Naive thymus-derived CD8-positive, alpha-beta T cell (primary cell): ENCODE data around the gene HSD17B10. TPM values are rescaled to one million over a fixed set of nuclear protein-coding genes. Genes with fewer than 3 reads are reported as not detected.

ENCODE experiments used
- ATAC-seq, 2 donors: fragments of 150-1000 bp; cut with Tn5 transposase in 1 of 2; sonication (Bioruptor Pico), chemical (Tn5 transposase) in 1 of 2; 1 replicate in 1 of 2; 2 replicates in 1 of 2; pipeline ENCODE4 v1.10.0; 2021; ENCODE audit warnings: mild to moderate bottlenecking in 2 of 2, moderate library complexity in 2 of 2
- POLR2A ChIA-PET: fragments of 350-600 bp; sonication (Branson Sonifier 250); formaldehyde crosslinking; loops from one replicate; lab custom pipeline; 2021; ENCODE audit warnings: antibody characterized with exemption; lab: Charles Lee
- DNase-seq, 10 donors: peaks; one replicate each; pipeline versions ENCODE4 v3.0.0 to v3.0.0-alpha.2; 2020 to 2022
- H3K27ac Mint-ChIP-seq, 10 donors: one replicate each; pipeline ENCODE4 v1.8.0; 2020 to 2022; ENCODE audit warnings: mild to moderate bottlenecking in 10 of 10, mixed read lengths in 10 of 10, moderate library complexity in 4 of 10, inconsistent platforms in 1 of 10
- H3K27me3 Mint-ChIP-seq, 5 donors: one replicate each; pipeline ENCODE4 v1.8.0; 2021 to 2022; ENCODE audit warnings: mixed read lengths in 5 of 5
- H3K36me3 Mint-ChIP-seq, 3 donors: one replicate each; pipeline ENCODE4 v1.8.0; 2020 to 2022; ENCODE audit warnings: mixed read lengths in 3 of 3, mild to moderate bottlenecking in 2 of 3, inconsistent platforms in 1 of 3
- H3K4me1 Mint-ChIP-seq, 4 donors: one replicate each; pipeline ENCODE4 v1.8.0; 2021 to 2022; ENCODE audit warnings: mixed read lengths in 4 of 4
- H3K4me3 Mint-ChIP-seq, 10 donors: one replicate each; pipeline ENCODE4 v1.8.0; 2020 to 2022; ENCODE audit warnings: mild to moderate bottlenecking in 10 of 10, mixed read lengths in 10 of 10, moderate library complexity in 6 of 10, inconsistent platforms in 1 of 10
- H3K9me3 Mint-ChIP-seq, 9 donors: one replicate each; pipeline ENCODE4 v1.8.0; 2020 to 2022; ENCODE audit warnings: mixed read lengths in 9 of 9, mild to moderate bottlenecking in 3 of 9, inconsistent platforms in 1 of 9, moderate library complexity in 1 of 9
- polyA plus RNA-seq, 3 donors: library from polyadenylated mRNA; unstranded; fragments of 300-500 nt; fragmentation: Illumina TruSeq; gene quantifications; one replicate each; pipeline ENCODE4 v1.2.3, GENCODE V29; 2021
- total RNA-seq, 8 experiments: library from RNA in 2 of 8; stranded (reverse) in 2 of 8; gene quantifications; one replicate each; pipeline ENCODE4 v1.2.3 and lab custom pipeline; 2021 to 2026

The HSD17B10 gene
- total and polyA plus RNA-seq, 5 experiments from 2014 or later, result 35.3 to 152 (median 144) TPM

DNA sequence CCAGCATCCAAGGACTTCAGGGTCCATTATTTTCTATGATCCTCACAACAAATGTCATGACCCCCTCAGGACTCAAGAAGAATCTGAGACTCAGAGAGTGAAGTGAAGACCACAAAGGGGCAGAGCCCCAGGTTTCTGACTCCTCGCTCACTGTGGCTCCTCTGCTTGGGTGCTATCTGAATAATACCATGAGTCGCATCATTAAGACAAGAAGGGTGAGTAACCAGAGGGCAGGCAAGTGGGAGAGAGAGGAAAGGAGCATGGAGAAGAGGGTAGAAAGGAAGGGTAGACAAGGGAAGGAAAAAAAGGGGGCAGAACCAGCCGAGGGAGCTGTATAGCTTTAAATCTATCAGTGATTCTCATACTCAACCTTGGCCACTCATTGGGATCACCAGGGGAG, 15.5 kb upstream of the HSD17B10 start:
- POLR2A ChIA-PET, result no interaction called here
- DNase-seq (no peak), ATAC-seq (no peak)
- Mint-ChIP-seq H3K9me3 (no peaks in the 10 kb centered on the region), H3K27me3 (peaks cover 0 to 2% (median 0%) of the 10 kb centered on the region in 5 donors), H3K36me3 (no peaks in the 10 kb centered on the region), H3K27ac (no peak overlapping the region), H3K4me3 (no peak overlapping the region), H3K4me1 (no peaks in the 10 kb centered on the region)

DNA sequence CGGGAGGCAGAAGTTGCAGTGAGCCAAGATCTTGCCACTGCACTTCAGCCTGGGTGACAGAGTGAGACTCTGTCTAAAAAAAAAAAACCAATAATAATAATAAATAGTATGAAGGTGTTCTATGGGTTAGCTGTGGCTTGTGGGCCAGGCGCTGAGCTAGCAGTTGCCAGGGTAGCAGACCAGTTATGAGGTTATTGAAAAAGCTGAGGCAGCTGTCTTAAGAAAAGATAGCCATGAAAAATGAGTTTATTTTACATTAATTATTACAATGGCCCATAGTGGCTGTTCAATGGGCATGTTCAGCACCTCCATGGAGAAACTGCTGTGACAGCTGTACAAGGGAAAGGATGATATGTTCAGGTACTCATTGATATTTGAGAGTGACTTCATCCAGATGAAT, 13.3 kb upstream of the HSD17B10 start:
- ATAC-seq (no peak), DNase-seq (no peak)
- no peaks in the 10 kb centered on the region for H3K9me3 Mint-ChIP-seq
- POLR2A ChIA-PET, result no interaction called here
- no peaks in the 10 kb centered on the region for H3K36me3 Mint-ChIP-seq
- H3K27me3 Mint-ChIP-seq, result peaks cover 0 to 2% (median 0%) of the 10 kb centered on the region in 5 donors
- H3K27ac Mint-ChIP-seq, result peak overlapping the region in 1 of 10 donors; percentile 29
- H3K4me3 Mint-ChIP-seq, result no peak overlapping the region
- no peaks in the 10 kb centered on the region for H3K4me1 Mint-ChIP-seq

DNA sequence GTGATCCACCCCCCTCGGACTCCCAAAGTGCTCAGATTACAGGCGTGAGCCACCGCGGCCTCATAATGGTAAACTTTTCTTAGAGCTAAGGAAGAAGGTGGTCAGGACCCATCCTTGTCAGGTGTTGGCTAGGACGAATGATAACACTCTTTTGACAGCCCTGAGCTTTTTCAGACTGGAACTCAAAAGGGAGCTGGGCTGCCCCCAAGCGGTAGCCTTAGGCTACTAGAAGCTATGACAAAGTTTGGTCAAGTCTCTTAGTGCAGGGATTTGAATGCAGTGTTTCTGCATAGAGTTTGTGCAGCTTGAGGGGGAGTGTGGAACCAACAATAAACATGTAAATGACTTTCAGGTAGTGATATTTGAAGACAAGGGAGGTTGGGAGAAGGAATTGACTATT, 11.8 kb upstream of the HSD17B10 start:
- DNase-seq (peak in 6 of 10 donors; percentile 14 to 41 (median 34)), ATAC-seq (peak in 1 of 2 donors; percentile 53)
- H3K27me3 Mint-ChIP-seq, result peaks cover 0 to 2% (median 0%) of the 10 kb centered on the region in 5 donors
- no peaks in the 10 kb centered on the region for H3K9me3 Mint-ChIP-seq
- peaks cover 0 to 6% (median 2%) of the 10 kb centered on the region in 4 donors for H3K4me1 Mint-ChIP-seq
- POLR2A ChIA-PET, result no interaction called here
- H3K36me3 Mint-ChIP-seq, result no peaks in the 10 kb centered on the region
- H3K27ac Mint-ChIP-seq, result peak overlapping the region in 1 of 10 donors; percentile 6
- no peak overlapping the region for H3K4me3 Mint-ChIP-seq

DNA sequence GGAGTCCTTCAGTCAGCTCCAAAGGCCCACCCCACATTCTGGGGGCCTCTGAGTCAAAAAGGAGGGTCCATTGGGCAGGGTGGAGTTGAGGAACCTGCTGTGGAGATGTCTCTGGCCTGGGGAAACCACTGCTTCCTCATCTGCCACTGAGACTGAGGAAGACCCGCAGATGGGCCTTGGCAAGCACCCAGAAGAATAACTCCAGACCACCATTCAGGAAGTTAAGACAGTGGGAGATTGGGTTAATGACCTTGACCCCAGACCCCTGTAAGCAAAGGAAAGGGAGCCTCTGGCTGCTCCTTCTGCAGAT, 8.1 kb upstream of the HSD17B10 start:
- no peaks in the 10 kb centered on the region for H3K9me3 Mint-ChIP-seq
- no peaks in the 10 kb centered on the region for H3K36me3 Mint-ChIP-seq
- H3K27me3 Mint-ChIP-seq, result peaks cover 0 to 9% (median 2%) of the 10 kb centered on the region in 5 donors
- no peak overlapping the region for H3K27ac Mint-ChIP-seq
- peaks cover 2 to 10% (median 8%) of the 10 kb centered on the region in 4 donors for H3K4me1 Mint-ChIP-seq
- POLR2A ChIA-PET, result no interaction called here
- no peak for DNase-seq
- ATAC-seq, result no peak
- peak overlapping the region in 8 of 10 donors; percentile 22 to 83 (median 76) for H3K4me3 Mint-ChIP-seq

DNA sequence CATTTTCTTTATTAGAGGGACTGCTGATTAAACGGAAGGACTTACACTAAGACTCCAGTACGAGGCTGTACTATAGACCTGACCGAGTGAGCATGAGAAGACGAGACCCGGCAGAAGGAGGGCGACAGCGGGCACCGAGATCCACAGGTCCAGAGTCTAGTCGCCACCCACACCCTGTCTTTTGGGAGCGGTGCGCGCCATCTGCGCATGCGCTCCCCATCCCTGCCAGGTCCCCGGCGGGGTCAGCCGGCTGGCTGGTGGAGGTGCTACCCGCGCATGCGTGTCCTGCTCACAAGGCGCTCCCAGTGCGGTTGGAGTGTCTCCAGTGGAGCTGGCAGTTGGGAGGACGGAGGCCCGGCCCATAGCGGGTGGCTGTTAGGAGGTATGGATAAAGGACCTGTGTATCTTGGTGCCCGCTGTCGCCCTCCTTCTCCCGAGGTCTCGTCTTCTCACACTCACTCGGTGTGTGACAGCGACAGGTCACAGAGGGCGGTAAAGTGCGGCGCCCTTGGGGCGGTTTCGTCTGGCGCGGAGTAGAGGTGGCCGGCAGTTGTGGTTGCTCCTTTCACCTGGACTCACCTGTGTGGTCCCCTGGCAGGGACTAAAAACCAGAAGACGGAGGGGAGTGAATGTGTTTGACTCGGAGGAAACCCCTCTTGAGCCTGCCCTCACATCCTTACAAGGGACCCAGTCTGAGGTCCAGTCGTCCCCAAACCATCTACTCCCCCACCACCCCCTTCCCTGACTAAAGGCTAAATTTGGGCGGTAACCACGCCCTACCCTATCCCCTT, 7.6 kb upstream of the HSD17B10 start:
- Mint-ChIP-seq H3K27ac (peak overlapping the region in 6 of 10 donors; percentile 54 to 78 (median 72)), H3K4me3 (peak overlapping the region; percentile 71 to 87 (median 81)), H3K4me1 (peaks cover 2 to 10% (median 8%) of the 10 kb centered on the region in 4 donors), H3K36me3 (no peaks in the 10 kb centered on the region), H3K9me3 (no peaks in the 10 kb centered on the region), H3K27me3 (peaks cover 0 to 9% (median 2%) of the 10 kb centered on the region in 5 donors)
- DNase-seq, result peak; percentile 47 to 82 (median 64)
- POLR2A ChIA-PET, result no interaction called here
- ATAC-seq, result peak; percentile 77 to 85

DNA sequence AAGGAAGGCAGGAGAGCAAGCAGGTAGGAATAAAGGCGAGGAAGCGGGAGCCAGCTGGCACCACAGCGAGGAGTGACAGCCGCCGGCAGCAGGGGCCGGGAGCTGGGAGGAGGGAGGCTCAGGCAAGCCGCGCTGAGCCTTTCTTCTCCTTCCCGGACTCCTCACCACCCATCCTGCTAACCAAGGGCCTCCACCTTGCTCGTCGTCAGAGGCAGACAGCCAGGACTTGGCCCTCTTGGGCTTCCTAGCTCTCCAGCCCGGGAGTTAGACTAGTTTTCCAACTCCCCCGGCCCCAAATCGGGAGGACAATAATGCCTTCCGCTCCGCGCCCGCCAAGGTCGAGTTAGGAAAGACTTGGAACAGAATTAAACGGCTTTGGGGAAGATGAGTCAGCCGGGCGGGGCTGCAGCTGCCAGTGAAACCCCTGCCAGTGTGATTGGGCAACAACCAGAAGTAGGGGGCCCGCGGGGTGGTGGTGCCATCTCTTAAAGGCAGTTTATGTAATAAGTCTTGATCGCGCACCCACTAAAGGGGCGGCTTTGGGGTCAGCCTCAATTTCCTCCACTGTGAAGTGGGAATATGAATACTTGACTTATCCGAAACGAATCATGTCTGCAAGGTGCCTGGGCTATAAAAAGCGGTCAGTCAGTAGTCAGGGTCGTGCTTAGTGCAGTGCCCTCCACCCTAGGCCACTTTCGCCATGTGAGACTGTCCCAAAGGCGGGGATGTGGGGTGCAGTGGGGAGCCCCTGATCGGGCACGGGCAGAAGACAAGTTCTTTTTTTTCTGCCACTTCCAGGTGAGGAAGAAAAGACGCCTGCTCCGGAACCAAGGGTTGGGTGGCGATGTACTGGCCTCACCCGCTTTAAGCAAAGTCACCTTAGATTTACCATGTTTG, 6.7 kb upstream of the HSD17B10 start:
- Mint-ChIP-seq H3K9me3 (no peaks in the 10 kb centered on the region), H3K27ac (peak overlapping the region in 6 of 10 donors; percentile 26 to 85 (median 64)), H3K4me3 (peak overlapping the region; percentile 71 to 87 (median 81)), H3K4me1 (peaks cover 2 to 11% (median 9%) of the 10 kb centered on the region in 4 donors), H3K36me3 (no peaks in the 10 kb centered on the region), H3K27me3 (peaks cover 0 to 9% (median 2%) of the 10 kb centered on the region in 5 donors)
- no peak for DNase-seq
- ATAC-seq, result peak; percentile 9 to 17
- POLR2A ChIA-PET, result no interaction called here

DNA sequence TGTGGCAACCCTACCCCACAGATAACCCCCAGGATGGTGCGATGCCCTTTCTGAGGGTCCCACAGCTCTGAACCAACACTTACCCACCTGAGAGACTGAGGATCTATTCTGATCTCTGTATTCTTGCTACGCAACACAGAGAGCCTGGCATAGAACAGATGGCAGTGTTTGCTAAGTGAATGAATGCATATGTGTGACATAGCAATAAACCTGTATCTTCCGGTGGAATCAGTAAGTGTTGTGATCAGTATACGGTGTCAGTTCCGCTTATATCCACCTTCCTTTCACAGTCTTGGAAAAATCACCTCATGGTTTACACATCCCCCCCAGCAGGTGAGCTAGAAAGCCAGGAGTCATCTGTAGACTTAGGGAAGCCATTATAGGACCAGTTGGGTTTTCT, 5.9 kb upstream of the HSD17B10 start:
- POLR2A ChIA-PET, result no interaction called here
- no peaks in the 10 kb centered on the region for H3K36me3 Mint-ChIP-seq
- peak overlapping the region in 4 of 10 donors; percentile 0 to 85 (median 58) for H3K27ac Mint-ChIP-seq
- no peaks in the 10 kb centered on the region for H3K9me3 Mint-ChIP-seq
- H3K4me3 Mint-ChIP-seq, result peak overlapping the region in 8 of 10 donors; percentile 36 to 79 (median 66)
- ATAC-seq (no peak), DNase-seq (no peak)
- peaks cover 2 to 13% (median 11%) of the 10 kb centered on the region in 4 donors for H3K4me1 Mint-ChIP-seq
- peaks cover 0 to 9% (median 2%) of the 10 kb centered on the region in 5 donors for H3K27me3 Mint-ChIP-seq

DNA sequence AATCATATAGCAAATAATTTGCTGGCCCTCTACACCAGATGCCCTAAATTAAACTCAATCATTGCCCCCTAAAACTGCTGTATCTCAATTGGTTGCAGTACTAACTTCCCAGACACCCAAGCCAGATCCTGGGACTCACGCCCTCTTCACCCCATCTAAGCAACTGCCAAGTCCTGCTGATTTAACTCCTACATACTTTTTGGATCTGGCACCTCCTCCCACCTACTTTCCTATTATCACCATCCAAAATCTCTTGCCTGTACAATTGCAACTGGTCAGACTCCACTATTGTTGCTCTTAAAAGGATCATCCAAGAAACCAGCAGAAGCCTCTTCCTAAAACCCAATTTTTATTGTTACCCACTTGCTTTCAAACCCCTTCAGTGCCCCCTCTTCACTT, 4.7 kb upstream of the HSD17B10 start:
- Mint-ChIP-seq H3K4me3 (no peak overlapping the region), H3K4me1 (peaks cover 6 to 25% (median 22%) of the 10 kb centered on the region in 4 donors), H3K36me3 (peaks cover 0 to 2% (median 0%) of the 10 kb centered on the region in 3 donors), H3K27me3 (peaks cover 0 to 9% (median 2%) of the 10 kb centered on the region in 5 donors), H3K9me3 (no peaks in the 10 kb centered on the region), H3K27ac (no peak overlapping the region)
- DNase-seq, result no peak
- POLR2A ChIA-PET, result no interaction called here
- ATAC-seq, result no peak

DNA sequence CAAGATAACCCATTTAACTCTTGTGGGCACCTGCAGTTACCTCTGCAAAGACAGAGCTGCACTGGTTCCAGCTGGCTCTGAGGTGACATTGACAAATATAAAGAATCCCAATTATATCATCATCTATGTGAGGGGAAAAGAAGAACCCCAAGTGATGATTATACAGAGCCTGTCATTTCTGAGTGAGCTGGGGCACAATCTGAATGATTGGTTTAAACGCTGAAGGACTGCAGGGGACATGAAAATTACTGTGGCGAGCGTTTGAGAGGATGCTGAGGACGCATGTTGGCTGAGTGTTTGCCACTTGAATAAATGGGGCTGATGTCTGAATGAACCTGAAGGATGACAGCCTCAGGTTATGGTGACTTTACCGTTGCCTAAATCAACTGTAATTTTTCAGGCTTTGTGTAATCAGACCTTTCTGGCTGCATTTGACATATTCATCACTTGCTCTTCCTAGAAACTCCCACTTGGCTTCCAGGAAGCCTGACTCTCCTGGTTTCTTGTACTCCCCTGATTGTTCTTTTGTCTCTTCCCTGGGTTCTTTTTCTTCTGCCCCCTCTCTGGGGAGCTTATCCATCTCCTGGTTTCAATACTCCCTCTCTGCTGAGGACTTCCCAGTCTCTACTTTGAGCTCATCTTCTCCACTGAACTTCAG, 4.1 kb upstream of the HSD17B10 start:
- DNase-seq (no peak), ATAC-seq (no peak)
- POLR2A ChIA-PET, result no interaction called here
- peak overlapping the region in 1 of 10 donors; percentile 13 for H3K27ac Mint-ChIP-seq
- H3K27me3 Mint-ChIP-seq, result peaks cover 0 to 9% (median 2%) of the 10 kb centered on the region in 5 donors
- no peak overlapping the region for H3K4me3 Mint-ChIP-seq
- peaks cover 0 to 2% (median 0%) of the 10 kb centered on the region in 3 donors for H3K36me3 Mint-ChIP-seq
- no peaks in the 10 kb centered on the region for H3K9me3 Mint-ChIP-seq
- H3K4me1 Mint-ChIP-seq, result peaks cover 6 to 30% (median 24%) of the 10 kb centered on the region in 4 donors

DNA sequence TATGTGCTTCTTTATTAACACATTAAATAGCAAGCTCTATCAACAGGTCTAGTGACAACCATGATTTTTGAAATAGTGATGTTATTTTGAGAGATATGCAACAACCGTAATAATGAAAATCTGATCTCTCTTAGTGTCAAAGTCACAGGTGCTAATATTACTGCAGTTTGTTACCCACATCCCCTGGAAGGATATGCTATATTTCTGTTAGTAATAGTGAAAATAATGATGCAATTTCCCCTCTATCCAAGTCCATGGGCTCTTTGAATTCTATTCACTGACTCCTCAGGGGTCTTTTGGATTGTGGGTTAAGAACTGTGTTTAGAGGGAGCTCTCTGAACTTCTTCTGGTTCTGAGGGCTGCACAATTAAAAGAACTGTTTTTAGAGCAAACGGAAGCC, 3.0 kb upstream of the HSD17B10 start:
- H3K4me1 Mint-ChIP-seq, result peaks cover 6 to 31% (median 25%) of the 10 kb centered on the region in 4 donors
- H3K36me3 Mint-ChIP-seq, result peaks cover 0 to 2% (median 0%) of the 10 kb centered on the region in 3 donors
- no peaks in the 10 kb centered on the region for H3K9me3 Mint-ChIP-seq
- POLR2A ChIA-PET, result no interaction called here
- DNase-seq, result no peak
- ATAC-seq, result no peak
- H3K4me3 Mint-ChIP-seq, result no peak overlapping the region
- no peak overlapping the region for H3K27ac Mint-ChIP-seq
- H3K27me3 Mint-ChIP-seq, result peaks cover 0 to 9% (median 2%) of the 10 kb centered on the region in 5 donors

DNA sequence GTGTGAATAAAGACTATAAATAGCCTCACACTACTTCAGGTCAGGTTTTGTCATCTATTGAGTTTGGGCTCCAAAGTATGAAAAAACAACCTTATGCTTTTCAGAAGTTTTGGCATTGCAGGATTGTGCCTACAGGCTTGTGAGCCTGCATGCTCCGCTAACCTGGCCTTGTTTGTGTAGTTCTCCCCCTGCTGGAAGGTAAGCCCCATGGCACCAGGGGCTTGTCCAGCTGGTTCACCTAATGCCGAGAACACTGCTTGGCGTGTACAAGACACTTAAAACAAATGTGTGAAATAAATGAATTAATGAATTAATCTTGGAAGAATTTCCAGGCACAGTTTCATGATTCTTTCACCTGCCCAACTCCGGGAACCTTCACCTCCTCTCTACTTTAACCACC, 1.8 kb upstream of the HSD17B10 start:
- Mint-ChIP-seq H3K27me3 (peaks cover 0 to 9% (median 2%) of the 10 kb centered on the region in 5 donors), H3K9me3 (no peaks in the 10 kb centered on the region), H3K27ac (peak overlapping the region in 2 of 10 donors; percentile 2 to 34), H3K36me3 (peaks cover 0 to 9% (median 0%) of the 10 kb centered on the region in 3 donors), H3K4me1 (peaks cover 6 to 28% (median 22%) of the 10 kb centered on the region in 4 donors), H3K4me3 (no peak overlapping the region)
- peak; percentile 29 to 80 (median 60) for DNase-seq
- peak; percentile 63 to 72 for ATAC-seq
- POLR2A ChIA-PET, result interaction anchor here (0.6 to 1.0 kb wide), 3 partner anchors 13 to 44 kb away, joined by 4 read pairs; partner anchors contain the start of genes RIBC1 and SMC1A

DNA sequence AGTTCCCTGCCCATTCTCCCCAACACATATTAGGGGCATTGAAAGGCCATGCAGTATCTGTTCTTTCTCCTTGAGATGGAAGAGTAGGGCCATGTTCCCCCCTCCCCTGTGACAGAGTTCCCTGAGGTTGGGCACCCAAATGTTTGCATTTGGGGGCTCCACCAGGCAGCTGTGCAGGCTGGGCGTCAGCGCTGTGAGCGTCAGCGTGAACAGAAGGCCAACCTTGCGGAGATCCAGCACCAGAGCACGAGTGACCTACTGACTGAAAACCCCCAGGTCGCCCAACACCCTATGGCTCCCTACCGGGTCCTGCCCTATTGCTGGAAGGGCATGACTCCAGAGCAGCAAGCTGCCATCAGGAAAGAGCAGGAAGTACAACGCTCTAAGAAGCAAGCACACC, 3.9 kb downstream of the HSD17B10 start:
- POLR2A ChIA-PET, result interaction anchor here (0.6 kb wide), 1 partner anchor 112 kb away, joined by 3 read pairs; no protein-coding TSS in a partner anchor
- no peaks in the 10 kb centered on the region for H3K27me3 Mint-ChIP-seq
- no peaks in the 10 kb centered on the region for H3K9me3 Mint-ChIP-seq
- peaks cover 0 to 23% (median 0%) of the 10 kb centered on the region in 3 donors for H3K36me3 Mint-ChIP-seq
- ATAC-seq (no peak), DNase-seq (no peak)
- H3K27ac Mint-ChIP-seq, result peak overlapping the region in 2 of 10 donors; percentile 29 to 56
- H3K4me3 Mint-ChIP-seq, result no peak overlapping the region
- peaks cover 5 to 21% (median 15%) of the 10 kb centered on the region in 4 donors for H3K4me1 Mint-ChIP-seq
